Measurements from ENCODE around the gene POLN.
A peak's percentile ranks its signal among the peaks of the same experiment; 100 is the strongest.

The POLN gene

GRCh38 chr4:2043396-2044118, 198.4 kb downstream of the POLN start:
- no peak for TF ChIP-seq CTCF (IDR thresholded peaks at IDR 0.05; ENCODE audit: low read depth, low read length)
- DNase-seq (ENCODE audit: extremely low read depth, low read depth), result no peak

GRCh38 chr4:2042947-2043395, 198.9 kb downstream of the POLN start:
- no peak for DNase-seq (ENCODE audit: extremely low read depth, low read depth)
- TF ChIP-seq CTCF (IDR thresholded peaks at IDR 0.05; ENCODE audit: low read depth, low read length), result no peak

- no peak for DNase-seq (ENCODE audit: extremely low read depth, low read depth)
- no peak for TF ChIP-seq CTCF (IDR thresholded peaks at IDR 0.05; ENCODE audit: low read depth, low read length)
These were observed 199.5 kb downstream of the POLN start for GRCh38 chr4:2042204-2042946.

GRCh38 chr4:2041239-2042130, 200.4 kb downstream of the POLN start:
- TF ChIP-seq CTCF (IDR thresholded peaks at IDR 0.05; ENCODE audit: low read depth, low read length), result no peak
- peak; percentile 35 for DNase-seq (ENCODE audit: extremely low read depth, low read depth)

- DNase-seq (ENCODE audit: extremely low read depth, low read depth), result no peak
- TF ChIP-seq CTCF (IDR thresholded peaks at IDR 0.05; ENCODE audit: low read depth, low read length), result no peak
These were observed 201.3 kb downstream of the POLN start for GRCh38 chr4:2040391-2041238.

- TF ChIP-seq CTCF (IDR thresholded peaks at IDR 0.05; ENCODE audit: low read depth, low read length), result no peak
- no peak for DNase-seq (ENCODE audit: extremely low read depth, low read depth)
These were observed 205.1 kb downstream of the POLN start for GRCh38 chr4:2036866-2037265.
